ENCODE measurements around the gene RPUSD3. TPM values are rescaled to one million over a fixed set of nuclear protein-coding genes. Genes with fewer than 3 reads are reported as not detected.

The RPUSD3 gene
- total and polyA plus RNA-seq, 9 of the 15 experiments (the other 6 are each of a cell fraction or from before 2014, with no cell fraction given) = 13.8 to 99.0 (median 59.3) TPM

DNA sequence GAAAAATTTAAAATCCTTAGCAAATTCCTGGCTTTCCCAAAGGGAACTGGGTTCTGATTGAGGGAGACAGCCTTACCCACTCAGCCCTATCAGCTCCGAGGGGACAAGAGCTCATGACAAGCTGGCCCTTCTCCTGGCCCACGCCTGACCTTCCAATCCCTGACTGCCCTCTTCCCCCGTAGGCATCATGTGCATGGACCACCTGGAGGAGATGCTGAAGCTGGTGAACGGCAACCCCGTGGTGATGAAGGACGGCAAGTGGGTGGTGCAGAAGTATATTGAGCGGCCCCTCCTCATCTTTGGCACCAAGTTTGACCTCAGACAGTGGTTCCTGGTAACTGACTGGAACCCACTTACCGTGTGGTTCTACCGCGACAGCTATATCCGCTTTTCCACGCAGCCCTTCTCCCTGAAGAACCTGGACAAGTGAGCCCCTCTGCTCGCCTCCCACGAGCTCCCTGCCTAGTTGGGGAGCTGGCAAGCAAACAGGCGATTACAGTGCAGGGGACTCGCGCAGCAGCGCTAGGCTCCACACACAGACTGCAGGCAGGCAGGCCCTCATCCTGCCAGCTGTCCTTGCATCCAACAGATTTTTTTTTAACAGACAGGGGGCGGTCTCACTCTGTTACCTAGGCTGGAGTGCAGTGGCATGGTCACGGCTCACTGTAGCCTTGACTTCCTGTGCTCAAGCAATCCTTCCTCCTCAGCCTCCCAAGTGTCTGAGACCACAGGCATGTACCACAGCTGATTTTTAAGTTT lies 16.8 kb downstream of the RPUSD3 start (continued):
- peak; percentile 100 for TF ChIP-seq ZBTB33 (CRISPR knock-in tag; IDR thresholded peaks at IDR 0.05)
- no peak for TF ChIP-seq ZNF212 (CRISPR knock-in tag; IDR thresholded peaks at IDR 0.05)
- no peak for TF ChIP-seq ZNF780A (CRISPR knock-in tag; IDR thresholded peaks at IDR 0.05)
- TF ChIP-seq, protein P1, sequence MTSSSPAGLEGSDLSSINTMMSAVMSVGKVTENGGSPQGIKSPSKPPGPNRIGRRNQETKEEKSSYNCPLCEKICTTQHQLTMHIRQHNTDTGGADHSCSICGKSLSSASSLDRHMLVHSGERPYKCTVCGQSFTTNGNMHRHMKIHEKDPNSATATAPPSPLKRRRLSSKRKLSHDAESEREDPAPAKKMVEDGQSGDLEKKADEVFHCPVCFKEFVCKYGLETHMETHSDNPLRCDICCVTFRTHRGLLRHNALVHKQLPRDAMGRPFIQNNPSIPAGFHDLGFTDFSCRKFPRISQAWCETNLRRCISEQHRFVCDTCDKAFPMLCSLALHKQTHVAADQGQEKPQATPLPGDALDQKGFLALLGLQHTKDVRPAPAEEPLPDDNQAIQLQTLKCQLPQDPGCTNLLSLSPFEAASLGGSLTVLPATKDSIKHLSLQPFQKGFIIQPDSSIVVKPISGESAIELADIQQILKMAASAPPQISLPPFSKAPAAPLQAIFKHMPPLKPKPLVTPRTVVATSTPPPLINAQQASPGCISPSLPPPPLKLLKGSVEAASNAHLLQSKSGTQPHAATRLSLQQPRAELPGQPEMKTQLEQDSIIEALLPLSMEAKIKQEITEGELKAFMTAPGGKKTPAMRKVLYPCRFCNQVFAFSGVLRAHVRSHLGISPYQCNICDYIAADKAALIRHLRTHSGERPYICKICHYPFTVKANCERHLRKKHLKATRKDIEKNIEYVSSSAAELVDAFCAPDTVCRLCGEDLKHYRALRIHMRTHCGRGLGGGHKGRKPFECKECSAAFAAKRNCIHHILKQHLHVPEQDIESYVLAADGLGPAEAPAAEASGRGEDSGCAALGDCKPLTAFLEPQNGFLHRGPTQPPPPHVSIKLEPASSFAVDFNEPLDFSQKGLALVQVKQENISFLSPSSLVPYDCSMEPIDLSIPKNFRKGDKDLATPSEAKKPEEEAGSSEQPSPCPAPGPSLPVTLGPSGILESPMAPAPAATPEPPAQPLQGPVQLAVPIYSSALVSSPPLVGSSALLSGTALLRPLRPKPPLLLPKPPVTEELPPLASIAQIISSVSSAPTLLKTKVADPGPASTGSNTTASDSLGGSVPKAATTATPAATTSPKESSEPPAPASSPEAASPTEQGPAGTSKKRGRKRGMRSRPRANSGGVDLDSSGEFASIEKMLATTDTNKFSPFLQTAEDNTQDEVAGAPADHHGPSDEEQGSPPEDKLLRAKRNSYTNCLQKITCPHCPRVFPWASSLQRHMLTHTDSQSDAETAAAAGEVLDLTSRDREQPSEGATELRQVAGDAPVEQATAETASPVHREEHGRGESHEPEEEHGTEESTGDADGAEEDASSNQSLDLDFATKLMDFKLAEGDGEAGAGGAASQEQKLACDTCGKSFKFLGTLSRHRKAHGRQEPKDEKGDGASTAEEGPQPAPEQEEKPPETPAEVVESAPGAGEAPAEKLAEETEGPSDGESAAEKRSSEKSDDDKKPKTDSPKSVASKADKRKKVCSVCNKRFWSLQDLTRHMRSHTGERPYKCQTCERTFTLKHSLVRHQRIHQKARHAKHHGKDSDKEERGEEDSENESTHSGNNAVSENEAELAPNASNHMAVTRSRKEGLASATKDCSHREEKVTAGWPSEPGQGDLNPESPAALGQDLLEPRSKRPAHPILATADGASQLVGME (CRISPR knock-in tag; IDR thresholded peaks at IDR 0.05) = no peak
- TF ChIP-seq MAZ (CRISPR knock-in tag; conservative IDR thresholded peaks at IDR 0.05 in 1 of 2, IDR thresholded peaks at IDR 0.05 in 1 of 2) = no peak
- no peak for TF ChIP-seq THAP12 (CRISPR knock-in tag; IDR thresholded peaks at IDR 0.05)
- no peak for TF ChIP-seq JUN (IDR thresholded peaks at IDR 0.05; ENCODE audit: borderline replicate concordance, low read depth, low read length)
- TF ChIP-seq JUN (CRISPR knock-in tag; IDR thresholded peaks at IDR 0.05; ENCODE audit: borderline replicate concordance) = no peak
- no peak for TF ChIP-seq BCL6 (CRISPR knock-in tag; IDR thresholded peaks at IDR 0.05)
- no peak for TF ChIP-seq DPF2 (IDR thresholded peaks at IDR 0.05)
- TF ChIP-seq ILF3 (IDR thresholded peaks at IDR 0.05; ENCODE audit: borderline replicate concordance) = no peak
- TF ChIP-seq, protein P2, sequence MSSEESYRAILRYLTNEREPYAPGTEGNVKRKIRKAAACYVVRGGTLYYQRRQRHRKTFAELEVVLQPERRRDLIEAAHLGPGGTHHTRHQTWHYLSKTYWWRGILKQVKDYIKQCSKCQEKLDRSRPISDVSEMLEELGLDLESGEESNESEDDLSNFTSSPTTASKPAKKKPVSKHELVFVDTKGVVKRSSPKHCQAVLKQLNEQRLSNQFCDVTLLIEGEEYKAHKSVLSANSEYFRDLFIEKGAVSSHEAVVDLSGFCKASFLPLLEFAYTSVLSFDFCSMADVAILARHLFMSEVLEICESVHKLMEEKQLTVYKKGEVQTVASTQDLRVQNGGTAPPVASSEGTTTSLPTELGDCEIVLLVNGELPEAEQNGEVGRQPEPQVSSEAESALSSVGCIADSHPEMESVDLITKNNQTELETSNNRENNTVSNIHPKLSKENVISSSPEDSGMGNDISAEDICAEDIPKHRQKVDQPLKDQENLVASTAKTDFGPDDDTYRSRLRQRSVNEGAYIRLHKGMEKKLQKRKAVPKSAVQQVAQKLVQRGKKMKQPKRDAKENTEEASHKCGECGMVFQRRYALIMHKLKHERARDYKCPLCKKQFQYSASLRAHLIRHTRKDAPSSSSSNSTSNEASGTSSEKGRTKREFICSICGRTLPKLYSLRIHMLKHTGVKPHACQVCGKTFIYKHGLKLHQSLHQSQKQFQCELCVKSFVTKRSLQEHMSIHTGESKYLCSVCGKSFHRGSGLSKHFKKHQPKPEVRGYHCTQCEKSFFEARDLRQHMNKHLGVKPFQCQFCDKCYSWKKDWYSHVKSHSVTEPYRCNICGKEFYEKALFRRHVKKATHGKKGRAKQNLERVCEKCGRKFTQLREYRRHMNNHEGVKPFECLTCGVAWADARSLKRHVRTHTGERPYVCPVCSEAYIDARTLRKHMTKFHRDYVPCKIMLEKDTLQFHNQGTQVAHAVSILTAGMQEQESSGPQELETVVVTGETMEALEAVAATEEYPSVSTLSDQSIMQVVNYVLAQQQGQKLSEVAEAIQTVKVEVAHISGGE (CRISPR knock-in tag; IDR thresholded peaks at IDR 0.05) = no peak
- TF ChIP-seq NR1H2 (CRISPR knock-in tag; IDR thresholded peaks at IDR 0.05) = no peak

Data from K562 (cell line).